HEK293 (cell line): ENCODE measurements around the gene PTPRG.

Source experiments
- KLF8 ChIP-seq: fragments of 450-650 bp; formaldehyde crosslinking; IDR thresholded peaks from 2 replicates; pipeline ENCODE4 v1.5.1; 2016; ENCODE audit warnings: missing biosample characterization, missing genetic modification characterization
- TCF7L2 ChIP-seq: IDR thresholded peaks from 2 replicates; pipeline ENCODE4 v1.6.1; 2011; ENCODE audit warnings: low read depth, mild to moderate bottlenecking, inconsistent platforms, low read length, moderate library complexity, borderline replicate concordance
- ZBTB8A ChIP-seq: fragments of 450-650 bp; formaldehyde crosslinking; IDR thresholded peaks from 2 replicates; pipeline ENCODE4 v1.5.1; 2016; ENCODE audit warnings: missing biosample characterization, missing genetic modification characterization
- ZFP3 ChIP-seq: fragments of 450-650 bp; formaldehyde crosslinking; IDR thresholded peaks from 2 replicates; pipeline ENCODE4 v1.5.1; 2016; ENCODE audit warnings: low read depth, missing biosample characterization, missing genetic modification characterization
- ZNF133 ChIP-seq: fragments of 450-650 bp; formaldehyde crosslinking; IDR thresholded peaks from 2 replicates; pipeline ENCODE4 v1.5.1; 2016; ENCODE audit warnings: missing biosample characterization, missing genetic modification characterization
- ZNF146 ChIP-seq: fragments of 450-650 bp; formaldehyde crosslinking; IDR thresholded peaks from 2 replicates; pipeline ENCODE4 v1.5.1; 2016; ENCODE audit warnings: missing biosample characterization, missing genetic modification characterization
- ZNF214 ChIP-seq: fragments of 450-650 bp; formaldehyde crosslinking; IDR thresholded peaks from 2 replicates; pipeline ENCODE4 v1.5.1; 2017; ENCODE audit warnings: missing biosample characterization, mild to moderate bottlenecking, missing genetic modification characterization, borderline replicate concordance
- ZNF530 ChIP-seq: fragments of 450-650 bp; formaldehyde crosslinking; IDR thresholded peaks from 2 replicates; pipeline ENCODE4 v1.5.1; 2016; ENCODE audit warnings: low read depth, missing biosample characterization, missing genetic modification characterization
- ZNF580 ChIP-seq: fragments of 450-650 bp; formaldehyde crosslinking; IDR thresholded peaks from 2 replicates; pipeline ENCODE4 v1.5.1; 2016; ENCODE audit warnings: missing biosample characterization, missing genetic modification characterization
- TF ChIP-seq, protein P1 (sequence below): fragments of 450-650 bp; formaldehyde crosslinking; IDR thresholded peaks from 2 replicates; pipeline ENCODE4 v1.5.1; 2016; ENCODE audit warnings: missing biosample characterization, missing genetic modification characterization
- TF ChIP-seq, protein P2 (sequence below): fragments of 450-650 bp; formaldehyde crosslinking; IDR thresholded peaks from 2 replicates; pipeline ENCODE4 v1.5.1; 2016; ENCODE audit warnings: missing biosample characterization, missing genetic modification characterization, borderline replicate concordance

DNA sequence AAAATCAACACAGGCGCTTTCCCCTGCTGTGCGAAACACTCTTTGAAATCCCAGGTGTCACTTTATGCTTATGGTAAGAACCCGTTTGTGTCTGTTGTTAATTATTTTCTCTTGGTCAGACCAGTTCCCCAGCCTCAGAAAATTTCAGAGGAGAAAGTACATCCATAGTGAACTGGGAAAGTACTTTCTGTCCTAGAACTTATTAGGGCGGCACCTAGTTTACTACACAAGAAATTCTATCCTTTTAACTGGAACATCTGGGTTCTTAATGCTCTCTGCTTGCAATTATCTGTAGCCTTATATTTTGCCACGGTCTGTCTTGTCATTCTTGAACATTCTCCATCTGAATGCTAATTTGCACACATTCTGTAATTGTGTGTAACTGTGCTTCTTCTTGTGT lies 215.0 kb downstream of the PTPRG start:
- TF ChIP-seq ZNF580 (tag by site-specific recombination) (no peak), ZFP3 (tag by site-specific recombination) (no peak), ZNF214 (tag by site-specific recombination) (no peak), ZBTB8A (no peak), KLF8 (tag by site-specific recombination) (no peak), ZNF133 (no peak), ZNF146 (no peak), ZNF530 (no peak), TCF7L2 (no peak)
- TF ChIP-seq, protein P1, sequence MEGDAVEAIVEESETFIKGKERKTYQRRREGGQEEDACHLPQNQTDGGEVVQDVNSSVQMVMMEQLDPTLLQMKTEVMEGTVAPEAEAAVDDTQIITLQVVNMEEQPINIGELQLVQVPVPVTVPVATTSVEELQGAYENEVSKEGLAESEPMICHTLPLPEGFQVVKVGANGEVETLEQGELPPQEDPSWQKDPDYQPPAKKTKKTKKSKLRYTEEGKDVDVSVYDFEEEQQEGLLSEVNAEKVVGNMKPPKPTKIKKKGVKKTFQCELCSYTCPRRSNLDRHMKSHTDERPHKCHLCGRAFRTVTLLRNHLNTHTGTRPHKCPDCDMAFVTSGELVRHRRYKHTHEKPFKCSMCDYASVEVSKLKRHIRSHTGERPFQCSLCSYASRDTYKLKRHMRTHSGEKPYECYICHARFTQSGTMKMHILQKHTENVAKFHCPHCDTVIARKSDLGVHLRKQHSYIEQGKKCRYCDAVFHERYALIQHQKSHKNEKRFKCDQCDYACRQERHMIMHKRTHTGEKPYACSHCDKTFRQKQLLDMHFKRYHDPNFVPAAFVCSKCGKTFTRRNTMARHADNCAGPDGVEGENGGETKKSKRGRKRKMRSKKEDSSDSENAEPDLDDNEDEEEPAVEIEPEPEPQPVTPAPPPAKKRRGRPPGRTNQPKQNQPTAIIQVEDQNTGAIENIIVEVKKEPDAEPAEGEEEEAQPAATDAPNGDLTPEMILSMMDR (tag by site-specific recombination) = no peak
- TF ChIP-seq, protein P2, sequence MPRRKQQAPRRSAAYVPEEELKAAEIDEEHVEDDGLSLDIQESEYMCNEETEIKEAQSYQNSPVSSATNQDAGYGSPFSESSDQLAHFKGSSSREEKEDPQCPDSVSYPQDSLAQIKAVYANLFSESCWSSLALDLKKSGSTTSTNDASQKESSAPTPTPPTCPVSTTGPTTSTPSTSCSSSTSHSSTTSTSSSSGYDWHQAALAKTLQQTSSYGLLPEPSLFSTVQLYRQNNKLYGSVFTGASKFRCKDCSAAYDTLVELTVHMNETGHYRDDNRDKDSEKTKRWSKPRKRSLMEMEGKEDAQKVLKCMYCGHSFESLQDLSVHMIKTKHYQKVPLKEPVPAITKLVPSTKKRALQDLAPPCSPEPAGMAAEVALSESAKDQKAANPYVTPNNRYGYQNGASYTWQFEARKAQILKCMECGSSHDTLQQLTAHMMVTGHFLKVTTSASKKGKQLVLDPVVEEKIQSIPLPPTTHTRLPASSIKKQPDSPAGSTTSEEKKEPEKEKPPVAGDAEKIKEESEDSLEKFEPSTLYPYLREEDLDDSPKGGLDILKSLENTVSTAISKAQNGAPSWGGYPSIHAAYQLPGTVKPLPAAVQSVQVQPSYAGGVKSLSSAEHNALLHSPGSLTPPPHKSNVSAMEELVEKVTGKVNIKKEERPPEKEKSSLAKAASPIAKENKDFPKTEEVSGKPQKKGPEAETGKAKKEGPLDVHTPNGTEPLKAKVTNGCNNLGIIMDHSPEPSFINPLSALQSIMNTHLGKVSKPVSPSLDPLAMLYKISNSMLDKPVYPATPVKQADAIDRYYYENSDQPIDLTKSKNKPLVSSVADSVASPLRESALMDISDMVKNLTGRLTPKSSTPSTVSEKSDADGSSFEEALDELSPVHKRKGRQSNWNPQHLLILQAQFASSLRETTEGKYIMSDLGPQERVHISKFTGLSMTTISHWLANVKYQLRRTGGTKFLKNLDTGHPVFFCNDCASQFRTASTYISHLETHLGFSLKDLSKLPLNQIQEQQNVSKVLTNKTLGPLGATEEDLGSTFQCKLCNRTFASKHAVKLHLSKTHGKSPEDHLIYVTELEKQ (tag by site-specific recombination) = no peak
